Suprapubic skin (tissue), 3 donors: Measurements from ENCODE around the gene SUZ12.
"Not testable (repeated sequence)": the region's sequence is repeated elsewhere in the genome, so short reads cannot be mapped to it uniquely, and the experiment has no call there.

Source experiments
- CTCF ChIP-seq, 2 donors: fragments of 200-600 bp in 1 of 2; fragments of 450-650 bp in 1 of 2; sonication (generic) in 1 of 2; IDR thresholded peaks; one replicate each; pipeline ENCODE4 v1.5.1; 2016 to 2019; ENCODE audit warnings: antibody characterized with exemption in 2 of 2, mild to moderate bottlenecking in 1 of 2, moderate library complexity in 1 of 2
- POLR2A ChIP-seq, 2 donors: fragments of 450-650 bp; IDR thresholded peaks; one replicate each; pipeline ENCODE4 v1.6.1; 2017; ENCODE audit warnings: antibody characterized with exemption in 2 of 2, mild to moderate bottlenecking in 2 of 2, moderate library complexity in 2 of 2

DNA sequence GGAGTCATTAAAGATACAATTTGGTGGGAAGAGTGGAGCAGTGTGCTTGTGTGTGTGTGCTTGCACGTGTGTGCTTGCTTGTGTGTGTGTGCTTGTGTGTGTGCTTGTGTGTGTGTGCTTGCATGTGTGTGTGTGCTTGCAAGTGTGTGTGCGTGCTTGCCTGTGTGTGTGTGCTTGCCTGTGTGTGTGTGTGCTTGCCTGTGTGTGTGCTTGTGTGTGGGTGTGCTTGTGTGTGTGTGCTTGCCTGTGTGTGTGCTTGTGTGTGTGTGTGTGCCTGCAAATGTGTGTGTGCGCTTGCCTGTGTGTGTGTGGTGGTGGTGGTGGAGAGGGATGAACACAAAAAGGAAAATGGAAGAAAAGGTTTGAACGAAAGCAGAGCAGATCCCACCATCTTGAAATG, 90.5 kb downstream of the SUZ12 start:
- not testable (repeated sequence) for TF ChIP-seq CTCF, POLR2A (IDR thresholded peaks at IDR 0.05)
